Parathyroid adenoma (tissue), 2 donors: ENCODE results near the gene CYP4A11.

Experiments used
- H2AFZ ChIP-seq: fragments of 300-600 bp; sonication (generic); one replicate; pipeline ENCODE4 v1.7.0; 2017; ENCODE audit warnings: antibody characterized with exemption, mild to moderate bottlenecking
- H3K27ac ChIP-seq: fragments of 300-600 bp; sonication (generic); one replicate; pipeline ENCODE4 v1.7.0; 2017
- H3K27me3 ChIP-seq: fragments of 300-600 bp; sonication (generic); one replicate; pipeline ENCODE4 v1.7.0; 2017; ENCODE audit warnings: low read length; ENCODE audit not compliant: control insufficient read depth, insufficient read depth
- H3K36me3 ChIP-seq: fragments of 300-600 bp; sonication (generic); one replicate; pipeline ENCODE4 v1.7.0; 2017; ENCODE audit warnings: low read length; ENCODE audit not compliant: control insufficient read depth, insufficient read depth
- H3K4me1 ChIP-seq: fragments of 300-600 bp; sonication (generic); one replicate; pipeline ENCODE4 v1.7.0; 2017; ENCODE audit warnings: control low read depth
- H3K4me2 ChIP-seq: fragments of 300-600 bp; sonication (generic); one replicate; pipeline ENCODE4 v1.7.0; 2017; ENCODE audit warnings: low read length
- H3K4me3 ChIP-seq: fragments of 300-600 bp; sonication (generic); one replicate; pipeline ENCODE4 v1.7.0; 2017; ENCODE audit warnings: low read depth, low read length
- H3K79me2 ChIP-seq: fragments of 300-600 bp; sonication (generic); one replicate; pipeline ENCODE4 v1.7.0; 2017; ENCODE audit warnings: control low read depth
- H3K9ac ChIP-seq: fragments of 300-600 bp; sonication (generic); one replicate; pipeline ENCODE4 v1.7.0; 2017; ENCODE audit warnings: mild to moderate bottlenecking
- H3K9me3 ChIP-seq: fragments of 300-600 bp; sonication (generic); one replicate; pipeline ENCODE4 v1.7.0; 2017; ENCODE audit warnings: low read length; ENCODE audit not compliant: control insufficient read depth
- CTCF ChIP-seq: fragments of 300-600 bp; sonication (generic); IDR thresholded peaks from one replicate; pipeline ENCODE4 v1.7.0; 2017; ENCODE audit warnings: antibody characterized with exemption, mild to moderate bottlenecking
- donor health status: primary hyperparathyroidism.

Gene CYP4A11

DNA sequence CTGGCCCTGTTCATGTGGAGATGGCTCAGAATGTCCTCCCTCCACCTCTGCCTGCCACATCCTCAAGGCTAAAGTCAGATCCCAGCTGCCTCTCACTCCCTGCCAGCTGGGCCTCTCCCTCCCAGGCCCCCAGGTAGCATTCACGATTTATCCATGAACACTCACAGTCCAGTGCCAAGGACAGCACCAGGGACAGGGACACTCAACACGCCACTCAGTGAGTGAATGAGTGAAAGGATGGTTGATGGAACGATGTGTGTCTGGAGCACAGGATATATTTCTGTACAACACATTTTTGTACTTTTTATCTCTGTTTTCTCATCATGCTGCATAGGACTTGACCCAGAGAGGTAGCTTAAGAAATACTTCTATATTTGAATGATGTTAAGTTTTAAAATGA lies 10.1 kb downstream of the CYP4A11 start:
- Histone ChIP-seq H3K27me3 (no peaks in the 10 kb centered on the region), H3K79me2 (no peaks in the 10 kb centered on the region), H3K9ac (no peak overlapping the region), H3K9me3 (no peaks in the 10 kb centered on the region), H3K4me2 (no peak overlapping the region), H2AFZ (no peak overlapping the region), H3K27ac (no peak overlapping the region), H3K4me3 (no peak overlapping the region), H3K4me1 (no peaks in the 10 kb centered on the region), H3K36me3 (no peaks in the 10 kb centered on the region)
- no peak for TF ChIP-seq CTCF

DNA sequence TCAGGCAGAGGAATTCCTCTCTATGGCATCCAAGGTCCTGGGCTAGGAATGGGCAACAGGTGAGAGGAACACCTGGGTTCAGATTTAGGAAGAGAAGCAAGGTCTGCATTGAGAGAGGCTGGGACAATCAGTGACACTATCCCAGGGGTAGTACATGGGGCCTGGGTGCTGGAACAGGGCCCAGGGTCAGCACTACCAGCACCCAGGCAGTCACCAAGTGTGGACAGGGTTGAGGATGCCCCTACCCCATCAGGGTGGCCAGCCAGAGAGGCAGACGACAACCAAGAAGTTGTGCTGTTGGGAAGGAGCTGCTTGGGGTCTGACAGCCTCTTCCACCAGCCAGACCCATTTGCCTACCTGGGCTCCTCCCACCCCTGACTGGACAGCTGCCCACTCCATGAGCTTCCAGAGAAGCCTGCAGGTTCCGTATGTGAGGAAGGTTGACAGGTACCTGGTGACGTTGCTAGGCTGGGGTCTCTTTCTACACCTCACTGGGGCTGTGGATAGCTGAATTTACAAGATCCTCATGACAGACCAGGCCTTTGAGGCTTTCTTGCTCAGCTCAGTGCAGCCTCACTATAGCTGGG lies 13.9 kb downstream of the CYP4A11 start:
- Histone ChIP-seq H3K27ac (no peak overlapping the region), H3K36me3 (no peaks in the 10 kb centered on the region), H3K4me1 (no peaks in the 10 kb centered on the region), H3K9ac (no peak overlapping the region), H3K4me3 (no peak overlapping the region), H3K79me2 (no peaks in the 10 kb centered on the region), H3K4me2 (no peak overlapping the region), H3K27me3 (no peaks in the 10 kb centered on the region), H2AFZ (no peak overlapping the region), H3K9me3 (no peaks in the 10 kb centered on the region)
- no peak for TF ChIP-seq CTCF

GRCh38 chr1:46910790-46911189 lies 30.5 kb downstream of the CYP4A11 start:
- Histone ChIP-seq H3K27ac (no peak overlapping the region), H3K4me1 (no peaks in the 10 kb centered on the region), H3K9me3 (peaks cover 5% of the 10 kb centered on the region), H2AFZ (no peak overlapping the region), H3K79me2 (no peaks in the 10 kb centered on the region), H3K36me3 (no peaks in the 10 kb centered on the region), H3K9ac (no peak overlapping the region), H3K4me2 (no peak overlapping the region), H3K4me3 (no peak overlapping the region), H3K27me3 (no peaks in the 10 kb centered on the region)
- no peak for TF ChIP-seq CTCF

- no peak overlapping the region for H3K27ac ChIP-seq
- no peaks in the 10 kb centered on the region for H3K27me3 ChIP-seq
- H3K4me1 ChIP-seq = no peaks in the 10 kb centered on the region
Observed at GRCh38 chr1:46903481-46903880, 37.8 kb downstream of the CYP4A11 start.

More at GRCh38 chr1:46903481-46903880, 37.8 kb downstream of the CYP4A11 start:
- no peak for TF ChIP-seq CTCF
- no peak overlapping the region for H3K4me3 ChIP-seq
- no peak overlapping the region for H3K9ac ChIP-seq
- no peak overlapping the region for H3K4me2 ChIP-seq
- H3K9me3 ChIP-seq = no peaks in the 10 kb centered on the region
- no peaks in the 10 kb centered on the region for H3K36me3 ChIP-seq
- H3K79me2 ChIP-seq = no peaks in the 10 kb centered on the region
- H2AFZ ChIP-seq = no peak overlapping the region
